ENCODE measurements around the gene HLA-DOB.

Gene HLA-DOB

DNA sequence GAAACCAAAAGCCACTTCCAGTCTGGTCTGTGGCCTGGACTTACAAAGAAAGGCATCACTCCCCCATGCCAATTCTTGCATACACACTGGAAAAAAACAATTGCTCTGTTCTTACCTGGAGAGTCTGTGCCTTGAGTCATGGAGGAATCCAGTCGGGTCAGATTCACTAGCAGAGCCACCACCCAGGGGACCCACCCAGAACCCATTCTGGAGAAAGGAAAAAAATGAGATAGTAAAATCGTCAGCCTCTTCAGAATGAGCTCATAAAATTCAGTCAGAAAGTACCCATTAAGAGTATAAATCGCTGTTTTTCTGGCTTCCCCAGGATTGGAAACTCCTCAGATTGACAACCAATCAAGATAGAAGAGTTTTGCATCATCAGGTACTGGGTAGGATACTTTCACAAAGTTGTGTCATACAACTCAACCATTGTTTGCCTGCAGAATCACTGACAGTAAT is at the start of gene HLA-DOB:
Gene HLA-DOB (minus strand): TSS at position 257 of the 459 bp plus-strand sequence. CDS start 51 bp downstream, at position 206.
- Mint-ChIP-seq H3K27ac (no peak within 1 kb of the TSS), H3K36me3 (peaks cover 14% of the 10 kb centered on the region), H3K27me3 (no peaks in the 10 kb centered on the region), H3K4me3 (no peak within 1 kb of the TSS), H3K4me1 (ENCODE audit: low read depth) (peaks cover 2% of the 10 kb centered on the region), H3K9me3 (ENCODE audit: low read depth) (no peaks in the 10 kb centered on the region)

DNA sequence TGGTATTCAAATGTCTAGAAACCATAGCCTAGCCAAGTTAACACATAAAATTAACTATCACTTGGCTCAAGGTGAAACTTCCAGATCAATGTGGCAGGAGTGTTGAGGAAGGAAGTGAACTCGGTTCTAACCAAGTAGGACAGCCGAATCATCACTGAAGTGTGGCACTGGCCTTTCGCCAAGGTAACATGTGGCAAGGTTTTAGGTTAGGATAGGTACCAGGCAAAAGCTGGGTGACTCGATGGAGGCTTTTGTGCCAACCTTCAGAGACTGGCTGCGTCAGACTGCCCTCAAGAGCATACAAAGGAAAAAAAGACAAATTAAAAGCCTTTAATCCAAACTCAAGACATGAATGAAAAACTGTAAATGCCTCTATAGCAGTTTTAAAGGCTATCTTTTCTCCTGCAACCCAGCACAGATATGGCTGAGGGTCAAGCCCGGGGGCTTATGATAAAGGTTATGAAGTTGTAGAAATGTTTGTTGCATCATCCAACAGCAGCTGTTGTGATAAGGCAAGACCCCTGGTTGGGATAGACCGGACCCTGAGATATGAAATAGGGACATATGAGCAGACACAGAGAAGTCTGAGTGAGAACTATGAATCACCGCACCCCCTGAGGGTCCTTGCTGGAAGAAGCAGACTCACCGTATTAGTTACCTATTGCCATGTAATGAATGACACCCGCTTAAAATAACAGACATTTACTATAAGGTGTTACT is 49.1 kb upstream of the HLA-DOB start:
- Mint-ChIP-seq H3K36me3 (no peaks in the 10 kb centered on the region), H3K9me3 (ENCODE audit: low read depth) (no peaks in the 10 kb centered on the region), H3K27ac (peak overlapping the region; percentile 90), H3K4me1 (ENCODE audit: low read depth) (peaks cover 38% of the 10 kb centered on the region), H3K27me3 (no peaks in the 10 kb centered on the region), H3K4me3 (peak overlapping the region; percentile 17)

DNA sequence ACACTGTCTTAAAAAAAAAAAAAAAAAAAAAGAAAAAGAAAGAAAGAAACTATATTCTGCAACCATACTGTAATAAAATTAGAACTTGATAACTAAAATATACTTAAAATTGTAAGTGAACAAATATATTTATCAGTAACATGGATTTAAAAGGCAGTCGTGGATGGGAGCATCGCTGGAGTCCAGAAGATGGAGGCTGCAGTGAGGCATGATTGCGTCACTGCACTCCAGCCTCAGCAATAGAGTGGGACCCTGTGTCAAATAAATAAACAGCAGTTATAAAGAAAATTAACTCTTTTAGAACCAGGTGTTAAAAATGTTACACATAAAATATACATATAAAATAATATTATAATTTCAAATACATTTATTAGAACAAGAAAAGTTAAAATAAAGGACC is 45.9 kb upstream of the HLA-DOB start:
- H3K36me3 Mint-ChIP-seq, result peaks cover 10% of the 10 kb centered on the region
- H3K9me3 Mint-ChIP-seq (ENCODE audit: low read depth), result no peaks in the 10 kb centered on the region
- no peaks in the 10 kb centered on the region for H3K27me3 Mint-ChIP-seq
- H3K4me3 Mint-ChIP-seq, result no peak overlapping the region
- no peak overlapping the region for H3K27ac Mint-ChIP-seq
- H3K4me1 Mint-ChIP-seq (ENCODE audit: low read depth), result peaks cover 55% of the 10 kb centered on the region

DNA sequence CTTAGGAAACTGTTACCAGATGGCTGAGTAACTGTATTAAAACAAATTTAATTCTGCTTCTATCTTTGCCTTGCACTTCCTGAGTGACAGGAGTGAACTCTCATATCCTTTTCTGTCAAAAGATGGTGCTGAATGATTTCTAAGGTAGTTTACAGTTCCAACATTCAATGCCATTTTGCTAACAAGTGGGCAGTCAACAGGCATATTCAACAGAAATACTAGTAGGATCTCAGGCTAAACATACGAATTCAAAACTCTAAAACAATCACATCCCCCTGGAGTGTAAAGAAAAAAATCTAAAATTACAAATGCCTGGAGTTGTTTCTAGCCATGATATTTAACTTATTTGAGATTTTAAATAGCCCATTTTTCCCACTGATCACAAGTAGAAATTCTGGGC is 43.9 kb upstream of the HLA-DOB start:
- H3K27ac Mint-ChIP-seq, result peak overlapping the region; percentile 91
- no peaks in the 10 kb centered on the region for H3K27me3 Mint-ChIP-seq
- peaks cover 54% of the 10 kb centered on the region for H3K4me1 Mint-ChIP-seq (ENCODE audit: low read depth)

DNA sequence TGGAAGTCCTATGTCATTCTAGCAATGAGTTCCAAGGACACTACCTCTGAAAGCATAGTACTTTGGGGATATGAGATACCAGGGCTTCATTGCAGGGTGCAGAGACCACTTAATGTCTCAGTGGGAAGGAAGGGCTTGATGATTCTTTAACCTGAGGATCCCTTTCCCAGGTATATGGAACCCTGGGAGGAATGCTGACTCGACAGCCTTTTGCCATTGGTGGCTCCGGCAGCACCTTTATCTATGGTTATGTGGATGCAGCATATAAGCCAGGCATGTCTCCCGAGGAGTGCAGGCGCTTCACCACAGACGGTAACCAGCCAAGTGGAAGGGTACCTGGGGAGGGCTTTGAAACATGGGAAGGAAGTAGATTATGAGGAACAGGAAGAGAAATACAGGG is 41.4 kb upstream of the HLA-DOB start:
- peak overlapping the region; percentile 91 for H3K27ac Mint-ChIP-seq
- H3K4me1 Mint-ChIP-seq (ENCODE audit: low read depth), result peaks cover 55% of the 10 kb centered on the region
- H3K27me3 Mint-ChIP-seq, result no peaks in the 10 kb centered on the region
- peak overlapping the region; percentile 77 for H3K4me3 Mint-ChIP-seq
- no peaks in the 10 kb centered on the region for H3K9me3 Mint-ChIP-seq (ENCODE audit: low read depth)
- H3K36me3 Mint-ChIP-seq, result peaks cover 29% of the 10 kb centered on the region

More for the DNA sequence above, 43.9 kb upstream of the HLA-DOB start:
- Mint-ChIP-seq H3K4me3 (peak overlapping the region; percentile 4), H3K36me3 (peaks cover 24% of the 10 kb centered on the region), H3K9me3 (ENCODE audit: low read depth) (no peaks in the 10 kb centered on the region)

DNA sequence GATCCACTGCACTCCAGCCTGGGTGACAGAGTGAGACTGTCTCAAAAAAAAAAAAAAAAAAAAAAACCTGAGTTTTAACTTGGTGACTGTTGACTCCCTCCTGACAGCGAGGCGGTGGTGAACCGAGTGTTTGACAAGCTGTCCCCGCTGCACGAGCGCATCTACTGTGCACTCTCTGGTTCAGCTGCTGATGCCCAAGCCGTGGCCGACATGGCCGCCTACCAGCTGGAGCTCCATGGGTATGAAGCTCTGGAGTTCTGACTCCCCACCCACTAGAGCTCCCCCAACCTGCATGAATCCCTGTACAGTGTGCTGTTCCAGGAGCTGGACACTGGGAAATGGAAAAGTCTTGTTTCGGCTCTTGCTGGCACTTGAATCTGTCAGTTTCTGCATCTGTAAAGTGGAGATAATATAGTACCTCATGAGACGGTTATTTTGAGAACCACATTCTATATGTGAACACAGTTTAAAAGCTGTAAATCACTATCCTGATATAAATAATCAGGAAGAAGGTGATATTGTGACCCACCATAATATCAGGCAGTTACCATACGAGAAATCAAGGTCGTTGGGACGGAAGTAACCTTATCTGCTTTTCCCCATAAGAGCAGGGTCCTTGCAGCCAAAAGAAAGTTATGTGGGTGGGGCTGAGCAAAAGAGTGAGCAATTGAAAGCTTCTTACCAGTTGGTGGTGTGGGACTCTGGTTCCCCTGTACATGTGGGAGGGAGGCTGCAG is 40.5 kb upstream of the HLA-DOB start:
- H3K9me3 Mint-ChIP-seq (ENCODE audit: low read depth), result no peaks in the 10 kb centered on the region
- H3K27ac Mint-ChIP-seq, result peak overlapping the region; percentile 91
- H3K4me1 Mint-ChIP-seq (ENCODE audit: low read depth), result peaks cover 55% of the 10 kb centered on the region
- H3K4me3 Mint-ChIP-seq, result peak overlapping the region; percentile 77
- H3K27me3 Mint-ChIP-seq, result no peaks in the 10 kb centered on the region
- H3K36me3 Mint-ChIP-seq, result peaks cover 32% of the 10 kb centered on the region

DNA sequence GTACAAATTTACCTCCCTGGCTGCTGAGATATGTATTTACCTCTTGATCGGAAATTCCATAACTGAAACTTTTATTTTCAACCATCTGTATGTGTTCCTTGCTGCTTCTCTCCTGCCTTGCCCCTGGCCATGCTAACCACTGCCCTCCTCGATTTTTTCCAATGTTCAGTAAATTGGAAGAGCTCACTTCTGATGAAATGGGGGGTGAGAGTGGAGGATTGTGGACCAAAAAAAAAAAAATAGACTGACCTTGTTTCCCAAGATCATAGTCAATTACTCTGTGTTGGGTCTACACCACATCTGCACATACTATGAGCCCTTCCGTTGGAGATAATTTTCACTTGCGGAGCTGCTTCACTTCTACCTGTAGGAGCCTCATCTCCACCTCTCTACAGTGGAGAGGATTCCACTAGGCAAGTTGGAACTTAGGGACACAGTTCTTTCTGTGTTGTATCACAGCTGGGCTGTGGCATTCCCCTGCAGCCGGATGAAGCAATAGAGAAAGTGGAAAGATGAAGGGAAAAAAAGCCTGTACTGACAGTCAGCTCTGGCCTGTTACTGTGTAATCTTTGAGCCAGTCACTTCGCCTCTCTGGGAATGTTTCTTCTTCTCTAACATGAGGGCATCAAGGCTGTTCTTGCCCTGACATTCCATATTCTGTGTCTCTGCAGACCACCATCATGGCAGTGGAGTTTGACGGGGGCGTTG is 38.8 kb upstream of the HLA-DOB start:
- peaks cover 61% of the 10 kb centered on the region for H3K4me1 Mint-ChIP-seq (ENCODE audit: low read depth)
- peak overlapping the region; percentile 99 for H3K27ac Mint-ChIP-seq
- H3K9me3 Mint-ChIP-seq (ENCODE audit: low read depth), result no peaks in the 10 kb centered on the region
- no peaks in the 10 kb centered on the region for H3K27me3 Mint-ChIP-seq
- peak overlapping the region; percentile 96 for H3K4me3 Mint-ChIP-seq
- peaks cover 46% of the 10 kb centered on the region for H3K36me3 Mint-ChIP-seq

DNA sequence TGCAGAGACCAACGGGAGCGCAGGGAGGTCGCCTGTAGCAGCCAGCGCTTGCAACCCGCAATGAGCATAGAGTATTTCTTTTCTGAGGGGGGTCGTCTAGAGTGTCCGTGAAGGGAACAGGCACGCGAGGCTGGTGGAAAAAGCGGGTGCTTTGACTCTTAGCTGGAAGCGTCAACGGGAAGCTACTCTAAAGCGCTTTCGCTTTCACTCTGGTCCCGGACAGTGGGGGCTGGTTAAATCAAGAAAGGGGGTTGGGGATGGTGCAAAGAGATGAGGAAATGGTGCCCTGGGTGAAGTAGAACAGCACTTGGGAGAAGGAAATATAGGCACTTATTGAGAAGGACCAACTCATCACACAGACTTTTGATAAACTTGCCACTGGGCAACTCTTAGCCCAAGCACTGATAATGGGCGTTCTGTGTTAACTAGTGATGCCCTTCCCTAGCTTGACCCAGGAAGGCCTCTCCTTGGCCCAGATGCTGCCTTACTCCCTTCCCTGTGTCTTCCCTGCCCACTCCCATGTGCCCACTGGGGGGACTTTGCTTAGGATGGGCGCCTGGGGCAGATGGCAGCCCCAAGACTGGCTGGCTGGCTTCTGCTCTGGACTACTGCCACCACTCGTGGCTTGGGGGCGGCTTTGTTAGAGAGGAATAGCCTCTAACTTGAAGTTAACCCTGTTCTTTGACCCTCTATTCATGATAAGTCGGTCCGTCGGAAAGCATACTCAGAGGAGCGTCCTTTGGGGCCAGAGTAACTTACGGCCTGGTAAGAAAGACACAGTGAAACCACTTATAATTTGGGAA is 37.8 kb upstream of the HLA-DOB start:
- H3K27ac Mint-ChIP-seq, result peak overlapping the region; percentile 99
- H3K4me3 Mint-ChIP-seq, result peak overlapping the region; percentile 96
- H3K27me3 Mint-ChIP-seq, result no peaks in the 10 kb centered on the region
- peaks cover 67% of the 10 kb centered on the region for H3K4me1 Mint-ChIP-seq (ENCODE audit: low read depth)
- peaks cover 50% of the 10 kb centered on the region for H3K36me3 Mint-ChIP-seq
- H3K9me3 Mint-ChIP-seq (ENCODE audit: low read depth), result no peaks in the 10 kb centered on the region

DNA sequence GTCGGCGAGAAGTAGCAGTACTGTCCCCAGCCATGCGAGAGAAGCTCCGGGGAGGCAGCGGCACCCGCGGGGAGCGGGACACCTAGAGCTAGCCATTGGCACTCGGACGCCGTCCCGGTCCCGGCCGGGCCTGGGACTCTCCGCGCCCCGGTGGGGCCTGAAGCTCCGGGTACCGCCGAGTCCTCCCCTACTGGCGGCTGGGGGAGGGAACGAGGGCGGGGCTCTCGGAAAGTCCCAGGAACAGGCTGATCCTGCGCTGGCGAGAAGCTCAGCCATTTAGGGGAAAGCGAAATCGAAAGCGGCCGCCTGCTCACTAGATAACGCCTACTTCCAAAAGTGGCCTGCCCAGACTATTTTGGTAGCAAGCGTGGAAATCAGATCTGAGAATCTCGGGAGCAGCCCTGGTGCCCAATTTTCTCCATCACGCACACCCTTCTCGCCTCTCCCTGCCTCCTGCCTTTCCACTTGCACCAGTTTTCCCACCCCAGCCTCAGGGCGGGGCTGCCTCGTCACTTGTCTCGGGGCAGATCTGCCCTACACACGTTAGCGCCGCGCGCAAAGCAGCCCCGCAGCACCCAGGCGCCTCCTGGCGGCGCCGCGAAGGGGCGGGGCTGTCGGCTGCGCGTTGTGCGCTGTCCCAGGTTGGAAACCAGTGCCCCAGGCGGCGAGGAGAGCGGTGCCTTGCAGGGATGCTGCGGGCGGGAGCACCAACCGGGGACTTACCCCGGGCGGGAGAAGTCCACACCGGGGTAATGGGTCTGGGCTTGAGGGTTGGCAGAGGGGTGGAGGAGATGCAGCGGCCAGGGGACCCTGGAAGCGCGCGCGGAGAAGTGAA is 37.0 kb upstream of the HLA-DOB start, which contains the start of the genes PSMB9 and TAP1:
Gene PSMB9 (plus strand): TSS at position 652 of the 835 bp plus-strand sequence. CDS start 38 bp downstream, at position 690.
Gene TAP1 (minus strand): TSS at position 164 of the 835 bp plus-strand sequence. CDS start 68 bp downstream, at position 96.
- Mint-ChIP-seq H3K9me3 (ENCODE audit: low read depth) (no peaks in the 10 kb centered on the region), H3K27me3 (no peaks in the 10 kb centered on the region), H3K36me3 (peaks cover 54% of the 10 kb centered on the region), H3K4me1 (ENCODE audit: low read depth) (peaks cover 66% of the 10 kb centered on the region), H3K4me3 (peak within 1 kb of the TSS; percentile 96), H3K27ac (peak within 1 kb of the TSS; percentile 99)

DNA sequence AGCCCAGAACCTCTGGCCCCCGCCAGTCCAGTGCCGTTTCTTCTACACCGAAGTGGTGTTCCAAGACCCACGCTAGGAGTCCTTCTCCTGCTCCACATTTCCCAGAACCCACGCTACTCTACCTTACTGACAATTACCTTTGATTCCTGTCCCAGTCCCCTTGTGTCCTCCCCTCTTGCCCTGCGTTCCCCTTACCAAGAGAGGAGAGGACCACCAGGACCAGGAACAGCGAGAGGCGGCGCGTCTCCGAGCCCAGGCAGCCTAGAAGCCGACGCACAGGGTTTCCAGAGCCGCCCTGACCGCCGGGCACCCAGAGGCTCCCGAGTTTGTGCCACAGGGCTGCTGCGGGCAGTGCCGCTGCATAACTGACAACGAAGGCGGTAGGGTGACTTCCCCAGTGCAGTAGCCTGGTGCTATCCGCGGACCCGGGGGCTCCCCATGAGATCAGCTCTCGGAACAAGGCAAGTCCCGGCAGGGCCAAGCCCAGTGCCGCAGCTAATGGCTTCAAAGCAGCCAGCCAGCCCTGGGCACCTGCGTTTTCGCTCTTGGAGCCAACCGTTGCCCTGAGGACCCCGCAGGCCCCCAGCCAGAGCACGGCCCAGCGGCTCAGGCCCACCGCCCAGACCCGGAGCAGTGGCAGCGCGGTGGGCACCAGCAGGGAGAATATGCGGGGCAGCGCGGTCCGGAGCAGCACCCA is 36.2 kb upstream of the HLA-DOB start:
- H3K36me3 Mint-ChIP-seq, result peaks cover 60% of the 10 kb centered on the region

DNA sequence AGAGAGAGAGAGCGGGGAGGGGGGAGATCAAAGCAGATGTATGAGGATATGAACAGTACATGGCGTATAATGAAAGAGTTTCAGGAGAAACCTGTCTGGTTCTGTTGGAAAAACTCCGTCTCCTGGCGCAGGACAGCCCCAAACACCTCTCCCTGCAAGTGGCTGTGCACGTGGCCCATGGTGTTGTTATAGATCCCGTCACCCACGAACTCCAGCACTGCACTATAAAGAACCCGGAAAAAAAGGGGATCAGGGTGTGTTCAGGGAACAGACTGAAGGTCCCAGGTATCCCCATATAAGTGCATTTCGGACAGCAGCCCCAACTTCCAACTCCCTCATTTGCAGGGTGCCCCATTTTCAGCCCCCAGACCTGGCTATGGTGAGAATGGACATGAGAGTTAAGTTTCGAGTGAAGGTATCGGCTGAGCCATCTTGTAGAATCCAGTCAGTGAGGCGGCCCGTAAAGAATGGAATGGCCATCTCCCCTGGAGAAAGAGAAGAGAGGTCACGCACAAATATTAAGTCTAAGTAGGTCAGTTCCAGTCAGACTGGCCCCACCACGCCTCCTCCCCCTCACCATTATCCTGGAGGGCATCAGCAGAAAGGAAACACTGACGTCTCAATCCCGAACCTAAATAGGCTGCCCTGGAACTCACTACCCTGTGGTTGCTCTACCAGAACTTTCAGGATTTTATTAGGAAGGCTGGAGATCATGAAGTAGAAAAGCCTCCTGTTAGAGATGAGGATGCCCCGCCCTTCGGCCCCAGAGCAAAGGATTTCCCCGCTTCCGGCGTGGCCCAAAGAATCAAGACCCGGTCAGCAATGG is 35.4 kb upstream of the HLA-DOB start:
- Mint-ChIP-seq H3K27me3 (no peaks in the 10 kb centered on the region), H3K4me3 (peak overlapping the region; percentile 96), H3K27ac (peak overlapping the region; percentile 98), H3K36me3 (peaks cover 60% of the 10 kb centered on the region), H3K4me1 (ENCODE audit: low read depth) (peaks cover 68% of the 10 kb centered on the region), H3K9me3 (ENCODE audit: low read depth) (no peaks in the 10 kb centered on the region)

More for the DNA sequence above, 36.2 kb upstream of the HLA-DOB start:
- H3K27me3 Mint-ChIP-seq, result no peaks in the 10 kb centered on the region
- H3K4me1 Mint-ChIP-seq (ENCODE audit: low read depth), result peaks cover 68% of the 10 kb centered on the region
- peak overlapping the region; percentile 98 for H3K27ac Mint-ChIP-seq
- peak overlapping the region; percentile 96 for H3K4me3 Mint-ChIP-seq
- no peaks in the 10 kb centered on the region for H3K9me3 Mint-ChIP-seq (ENCODE audit: low read depth)

DNA sequence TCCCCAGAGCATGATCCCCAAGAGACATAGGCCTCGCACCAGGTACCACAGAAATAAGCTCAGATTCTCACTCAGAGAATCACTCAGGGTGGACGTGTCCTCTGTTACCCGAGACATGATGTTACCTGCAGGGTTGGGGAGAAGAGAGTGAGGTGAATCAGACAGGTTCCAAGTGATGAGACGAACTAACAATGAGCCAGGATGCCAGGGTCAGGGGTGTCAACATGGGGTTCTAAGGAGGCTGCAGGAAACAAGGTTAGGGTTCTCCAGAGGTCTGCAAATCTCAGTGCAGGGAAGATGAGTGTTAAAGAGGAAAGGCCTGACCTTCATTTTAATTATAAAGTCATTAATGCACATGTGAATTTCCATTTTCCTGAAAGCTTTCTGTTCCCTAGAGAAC is 34.2 kb upstream of the HLA-DOB start:
- peak overlapping the region; percentile 96 for H3K4me3 Mint-ChIP-seq
- no peaks in the 10 kb centered on the region for H3K27me3 Mint-ChIP-seq
- H3K27ac Mint-ChIP-seq, result peak overlapping the region; percentile 98
- no peaks in the 10 kb centered on the region for H3K9me3 Mint-ChIP-seq (ENCODE audit: low read depth)
- peaks cover 60% of the 10 kb centered on the region for H3K36me3 Mint-ChIP-seq
- peaks cover 70% of the 10 kb centered on the region for H3K4me1 Mint-ChIP-seq (ENCODE audit: low read depth)

Measured in activated naive CD8-positive, alpha-beta T cell (primary cell).